ENCODE data around the gene SUPT6H. TPM values are rescaled to one million over a fixed set of nuclear protein-coding genes. Genes with fewer than 3 reads are reported as not detected.

The SUPT6H gene
- total and polyA plus RNA-seq, 2 donors (not counting 3 experiments of a cell fraction or from before 2014, with no cell fraction given) = 33.9 to 79.2 TPM

DNA sequence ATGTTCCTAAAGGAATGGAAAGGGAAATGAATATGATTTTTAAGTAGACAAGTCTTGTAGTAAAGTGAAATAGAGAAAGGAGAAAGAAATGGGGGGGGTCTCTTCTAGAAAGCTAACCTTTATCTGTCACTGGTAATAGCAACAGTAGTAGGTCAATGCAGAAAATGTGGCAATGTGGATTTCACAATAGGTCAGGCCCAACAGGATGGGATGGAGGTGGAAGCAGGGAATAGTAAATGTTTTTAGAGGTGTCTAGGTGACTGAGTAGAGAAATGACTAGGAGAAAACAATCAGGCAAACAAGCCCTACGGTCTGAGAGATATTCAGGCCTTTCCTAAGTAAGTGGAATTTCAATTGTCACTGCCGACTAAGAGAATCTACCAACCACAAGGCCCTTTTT, 42.0 kb upstream of the SUPT6H start:
- dilution Hi-C loops (cut with MboI; ENCODE audit: extremely low pct_ligation_motif_present, low sequenced_read_pairs) = no loop called here
- CTCF ChIA-PET = interaction anchor here (3.8 kb wide), 1 partner anchor 8 kb away, joined by 21 read pairs; no protein-coding TSS in a partner anchor
- Histone ChIP-seq H3K9me1 (replicated peaks; ENCODE audit: control insufficient read depth, extremely low read depth, insufficient read depth, low read length) (no peaks in the 10 kb centered on the region), H3K27ac (ENCODE audit: insufficient read depth, low read depth, low read length) (no peak overlapping the region), H2AFZ (ENCODE audit: low read depth, low read length) (no peak overlapping the region), H3K4me2 (ENCODE audit: insufficient read depth, low read length) (no peak overlapping the region), H3K36me3 (ENCODE audit: control insufficient read depth in 2 of 2, extremely low read depth in 1 of 2, insufficient read depth in 2 of 2, low read length in 2 of 2) (peaks cover 42 to 63% of the 10 kb centered on the region in 2 experiments), H3K4me3 (replicated peaks in 1 of 3; ENCODE audit: insufficient read depth in 1 of 3, low read depth in 1 of 3, low read length in 3 of 3) (no peak overlapping the region), H3K27me3 (ENCODE audit: control insufficient read depth in 2 of 2, insufficient read depth in 2 of 2, low read length in 2 of 2) (no peaks in the 10 kb centered on the region), H3K79me2 (ENCODE audit: control insufficient read depth, insufficient read depth, low read length) (no peaks in the 10 kb centered on the region), H3K4me1 (ENCODE audit: control insufficient read depth, extremely low read depth, insufficient read depth, low read length) (no peaks in the 10 kb centered on the region), H4K20me1 (replicated peaks; ENCODE audit: control insufficient read depth, extremely low read depth, insufficient read depth, low read length) (no peaks in the 10 kb centered on the region), H3K9ac (replicated peaks; ENCODE audit: extremely low read depth, insufficient read depth, low read length) (no peak overlapping the region), H3K9me3 (replicated peaks; ENCODE audit: control insufficient read depth, insufficient read depth, low read length) (no peaks in the 10 kb centered on the region)
- intact Hi-C loops (cut with micrococcal nuclease) = no loop called here
- BruUV-seq (replicated peaks) = no TSS peak
- POLR2A ChIA-PET = no interaction called here
- FAIRE-seq (no peak), DNase-seq (ENCODE audit: low read depth, low spot score) (no peak)
- TF ChIP-seq POLR2AphosphoS5 (IDR thresholded peaks at IDR 0.05; ENCODE audit: insufficient read depth, low read depth, low read length) (no peak), MYC (IDR thresholded peaks at IDR 0.05; ENCODE audit: low read depth, low read length) (no peak), FOS (IDR thresholded peaks at IDR 0.05; ENCODE audit: borderline replicate concordance, insufficient read depth, low read length) (no peak), JUN (IDR thresholded peaks at IDR 0.05; ENCODE audit: borderline replicate concordance, insufficient read depth, insufficient read length, low read depth) (no peak), GATA2 (IDR thresholded peaks at IDR 0.05; ENCODE audit: insufficient read depth, insufficient read length, low read depth, low read length) (no peak), POLR2A (IDR thresholded peaks at IDR 0.05; ENCODE audit: low read depth, low read length) (no peak)
- TF ChIP-seq, protein P1, sequence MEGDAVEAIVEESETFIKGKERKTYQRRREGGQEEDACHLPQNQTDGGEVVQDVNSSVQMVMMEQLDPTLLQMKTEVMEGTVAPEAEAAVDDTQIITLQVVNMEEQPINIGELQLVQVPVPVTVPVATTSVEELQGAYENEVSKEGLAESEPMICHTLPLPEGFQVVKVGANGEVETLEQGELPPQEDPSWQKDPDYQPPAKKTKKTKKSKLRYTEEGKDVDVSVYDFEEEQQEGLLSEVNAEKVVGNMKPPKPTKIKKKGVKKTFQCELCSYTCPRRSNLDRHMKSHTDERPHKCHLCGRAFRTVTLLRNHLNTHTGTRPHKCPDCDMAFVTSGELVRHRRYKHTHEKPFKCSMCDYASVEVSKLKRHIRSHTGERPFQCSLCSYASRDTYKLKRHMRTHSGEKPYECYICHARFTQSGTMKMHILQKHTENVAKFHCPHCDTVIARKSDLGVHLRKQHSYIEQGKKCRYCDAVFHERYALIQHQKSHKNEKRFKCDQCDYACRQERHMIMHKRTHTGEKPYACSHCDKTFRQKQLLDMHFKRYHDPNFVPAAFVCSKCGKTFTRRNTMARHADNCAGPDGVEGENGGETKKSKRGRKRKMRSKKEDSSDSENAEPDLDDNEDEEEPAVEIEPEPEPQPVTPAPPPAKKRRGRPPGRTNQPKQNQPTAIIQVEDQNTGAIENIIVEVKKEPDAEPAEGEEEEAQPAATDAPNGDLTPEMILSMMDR (IDR thresholded peaks at IDR 0.05; ENCODE audit: extremely low read depth in 1 of 2, insufficient read depth in 1 of 2, low read depth in 1 of 2, low read length in 2 of 2) = no peak

Data from endothelial cell of umbilical vein (primary cell).